HG02759 (cell line): ENCODE results near the gene CYB561.

Source experiments
- ATAC-seq: cut with Tn5 transposase; IDR thresholded peaks from one replicate; pipeline ENCODE4 v1.9.1; 2021; ENCODE audit warnings: mild to moderate bottlenecking, moderate library complexity; ENCODE audit not compliant: unreplicated experiment

The CYB561 gene

DNA sequence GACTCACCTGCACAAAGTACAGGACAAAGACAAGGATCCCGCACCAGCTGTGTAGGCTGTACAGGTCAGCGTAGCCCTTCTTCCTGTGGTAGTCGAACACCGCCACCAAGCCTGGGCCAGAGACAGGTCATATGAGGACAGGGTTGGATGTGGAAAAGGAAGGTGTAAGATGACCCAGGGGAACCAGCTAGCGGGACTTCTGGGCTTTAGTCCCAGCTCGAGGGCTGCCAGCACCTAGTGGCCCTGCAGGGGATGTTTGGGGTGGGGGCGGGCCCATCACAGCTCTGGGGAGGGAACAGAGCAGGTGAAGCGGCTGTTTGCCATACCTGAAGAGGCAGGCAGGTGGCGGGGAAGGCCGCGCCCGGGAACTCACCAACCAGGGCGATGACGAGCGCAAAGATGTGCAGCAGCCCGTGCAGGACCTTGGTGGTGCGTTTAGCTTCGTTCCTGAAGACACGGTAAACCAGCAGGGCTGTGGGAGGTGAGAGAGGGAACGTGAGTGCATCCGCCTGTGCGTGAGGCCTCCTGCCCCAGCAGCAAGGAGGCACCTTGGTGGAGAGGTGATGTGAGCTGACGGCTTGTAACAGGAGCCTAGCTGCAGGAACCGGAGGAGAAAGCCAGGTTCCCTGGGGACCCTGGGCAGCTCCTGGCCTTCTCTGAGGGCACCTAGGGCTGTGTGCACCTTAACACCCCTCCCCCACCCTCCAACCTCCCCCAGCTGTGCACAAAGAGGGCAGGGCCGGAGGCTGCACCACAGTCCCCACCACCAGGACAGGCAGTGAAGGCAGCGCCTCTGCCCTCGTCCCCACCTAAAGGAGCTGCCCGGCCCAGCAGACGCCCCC lies 10.2 kb downstream of the CYB561 start:
- ATAC-seq, result no peak

DNA sequence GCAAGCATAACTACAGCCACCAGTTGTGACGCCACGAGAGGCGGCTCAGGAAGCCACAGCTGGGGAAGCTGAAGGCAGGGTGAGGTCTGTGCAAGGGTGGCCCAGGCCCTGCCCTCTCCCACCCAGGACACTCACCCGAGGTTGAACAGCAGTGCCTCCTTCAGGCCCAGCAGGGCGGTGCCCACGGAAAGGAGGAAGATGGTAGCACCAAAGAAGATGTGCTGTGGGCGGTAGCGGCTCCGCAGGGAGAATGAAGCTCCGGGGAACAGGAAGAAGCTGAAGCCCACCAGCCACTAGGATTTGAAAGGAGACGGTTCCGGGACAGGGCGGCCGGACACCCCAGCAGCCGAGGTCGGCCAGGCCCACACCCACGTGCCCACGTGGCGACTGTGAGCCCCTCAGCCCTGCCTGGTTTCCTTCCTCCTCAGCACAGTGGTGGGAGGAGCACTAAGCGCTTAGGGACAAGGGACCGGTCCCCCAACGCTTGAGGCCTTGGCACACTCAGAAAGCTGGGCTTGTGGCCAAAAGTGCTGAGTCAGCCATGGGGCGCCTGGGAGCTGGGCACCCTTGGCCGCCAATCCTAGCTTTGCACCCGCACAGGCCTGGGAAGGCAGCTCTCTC lies 11.0 kb downstream of the CYB561 start:
- no peak for ATAC-seq

DNA sequence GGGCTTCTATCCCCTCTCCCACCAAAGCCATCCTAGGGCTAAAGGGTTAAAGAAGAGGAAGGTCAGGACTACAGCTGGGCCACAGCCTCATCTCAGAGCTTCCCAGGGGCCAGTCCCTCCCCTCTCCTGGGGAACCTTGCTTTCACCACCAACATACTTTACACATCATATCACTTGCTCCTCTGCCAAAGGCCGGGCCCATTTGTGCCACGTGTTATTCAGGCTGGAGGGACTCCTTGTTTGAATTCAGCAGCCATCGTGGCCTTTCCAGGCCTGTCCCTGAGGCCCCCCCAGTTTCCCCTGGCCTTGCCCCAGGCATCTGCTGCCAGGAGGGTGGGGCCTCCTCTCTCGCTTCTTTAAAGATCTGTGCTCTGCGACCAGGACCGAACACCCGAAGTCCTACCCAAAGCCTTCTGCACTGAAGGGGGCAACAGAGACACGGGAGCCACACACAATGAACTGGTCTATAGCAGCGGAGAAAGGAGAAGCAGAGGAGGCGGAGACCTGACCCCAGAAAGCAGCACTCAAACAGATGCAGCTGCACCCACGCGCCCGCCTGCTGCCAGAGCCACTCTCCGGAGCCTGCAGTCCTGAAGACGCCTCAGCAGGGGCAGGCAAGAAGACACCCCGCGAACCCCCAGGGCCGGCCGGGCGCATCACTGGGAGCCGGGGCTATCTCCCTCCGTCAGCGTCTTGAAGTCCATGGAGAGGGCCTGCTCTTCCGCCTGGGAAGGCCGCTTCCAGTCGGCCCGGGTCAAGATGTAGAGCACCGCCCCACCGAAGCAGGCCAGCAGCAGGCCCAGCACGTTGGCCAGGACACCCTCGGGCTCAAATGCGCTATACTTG lies 12.1 kb downstream of the CYB561 start:
- ATAC-seq, result no peak

DNA sequence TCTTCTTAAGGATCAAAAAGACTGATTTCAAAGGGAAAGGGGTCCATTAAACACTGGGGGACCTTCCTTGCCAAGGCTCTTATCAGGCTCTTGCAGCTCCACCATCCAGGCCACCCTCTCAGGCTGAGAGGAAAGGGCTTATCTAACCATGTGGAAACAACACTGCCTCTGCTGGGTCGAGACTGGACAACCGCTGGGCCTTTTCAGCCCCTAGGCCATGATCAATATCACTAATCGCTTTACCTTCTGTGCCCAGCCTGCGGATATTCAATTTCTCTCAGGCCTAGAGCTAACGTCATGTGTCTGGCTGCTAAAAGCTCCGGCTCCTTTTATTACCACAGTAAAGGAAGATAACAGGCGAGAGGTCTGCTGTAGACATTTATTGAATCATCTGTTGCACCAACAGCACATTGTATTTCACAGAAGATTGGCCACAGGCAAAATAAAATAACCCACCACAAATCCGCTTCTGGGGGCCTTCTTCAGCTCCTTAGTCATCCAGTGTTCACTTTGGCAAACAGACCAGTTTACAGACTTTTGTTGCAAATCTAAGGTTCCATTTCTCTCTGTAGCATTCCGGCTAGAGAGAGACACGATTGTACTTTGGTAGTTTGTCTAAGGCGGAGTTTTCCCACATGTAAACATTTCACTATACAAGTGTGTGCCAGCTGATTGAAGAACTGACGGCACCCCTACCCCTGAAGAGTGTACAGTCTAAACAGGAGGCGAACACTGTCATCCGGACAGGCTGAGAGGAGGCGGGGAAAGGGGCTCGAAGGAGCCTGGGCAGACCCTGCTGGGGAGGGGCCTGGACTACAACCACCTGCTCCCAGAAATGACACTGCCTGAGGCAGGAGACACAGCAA lies 13.9 kb downstream of the CYB561 start:
- no peak for ATAC-seq

- ATAC-seq, result no peak
Observed at GRCh38 chr17:63431618-63431938, 14.5 kb downstream of the CYB561 start.

GRCh38 chr17:63430223-63430622 lies 15.9 kb downstream of the CYB561 start:
- ATAC-seq, result no peak

GRCh38 chr17:63429766-63430165 lies 16.3 kb downstream of the CYB561 start:
- no peak for ATAC-seq

GRCh38 chr17:63426917-63427308 lies 19.2 kb downstream of the CYB561 start:
- no peak for ATAC-seq

GRCh38 chr17:63426041-63426916 lies 19.8 kb downstream of the CYB561 start:
- ATAC-seq, result no peak

GRCh38 chr17:63425483-63425882 lies 20.6 kb downstream of the CYB561 start:
- ATAC-seq, result no peak

- ATAC-seq, result no peak
Observed at GRCh38 chr17:63423963-63424362, 22.1 kb downstream of the CYB561 start.

DNA sequence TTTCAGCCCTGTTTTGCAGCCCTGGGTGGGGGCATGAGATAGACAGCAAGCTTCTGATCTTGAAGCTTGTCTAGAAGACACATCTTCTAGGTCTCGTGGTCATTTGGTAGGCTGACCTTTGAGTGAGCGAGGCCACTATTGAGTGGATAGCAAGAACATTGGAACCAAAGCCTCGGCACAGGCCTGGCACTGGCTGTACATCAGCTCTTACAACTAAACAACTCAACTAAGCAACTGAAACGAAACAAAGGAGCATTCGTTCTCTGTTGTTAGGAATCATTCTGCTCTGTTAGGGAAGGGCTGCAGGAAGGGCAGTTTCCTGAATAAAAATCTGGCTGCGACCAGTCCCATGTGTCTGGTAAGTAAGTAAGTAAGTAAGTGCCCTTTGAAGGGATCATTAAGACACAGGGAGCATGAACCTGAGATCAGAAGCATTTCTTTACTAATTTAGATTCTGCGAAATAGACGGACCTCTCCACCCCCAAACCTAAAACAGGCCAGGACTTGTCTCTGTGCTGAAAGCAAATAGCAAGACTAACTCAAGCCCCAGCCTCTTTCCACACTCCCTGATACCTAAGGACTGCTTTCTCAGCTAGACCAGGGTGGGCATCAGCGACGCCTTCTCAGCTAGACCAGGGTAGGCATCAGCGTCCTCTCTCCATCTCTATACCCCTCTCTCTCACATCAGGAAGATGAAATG lies 22.7 kb downstream of the CYB561 start:
- ATAC-seq, result no peak

DNA sequence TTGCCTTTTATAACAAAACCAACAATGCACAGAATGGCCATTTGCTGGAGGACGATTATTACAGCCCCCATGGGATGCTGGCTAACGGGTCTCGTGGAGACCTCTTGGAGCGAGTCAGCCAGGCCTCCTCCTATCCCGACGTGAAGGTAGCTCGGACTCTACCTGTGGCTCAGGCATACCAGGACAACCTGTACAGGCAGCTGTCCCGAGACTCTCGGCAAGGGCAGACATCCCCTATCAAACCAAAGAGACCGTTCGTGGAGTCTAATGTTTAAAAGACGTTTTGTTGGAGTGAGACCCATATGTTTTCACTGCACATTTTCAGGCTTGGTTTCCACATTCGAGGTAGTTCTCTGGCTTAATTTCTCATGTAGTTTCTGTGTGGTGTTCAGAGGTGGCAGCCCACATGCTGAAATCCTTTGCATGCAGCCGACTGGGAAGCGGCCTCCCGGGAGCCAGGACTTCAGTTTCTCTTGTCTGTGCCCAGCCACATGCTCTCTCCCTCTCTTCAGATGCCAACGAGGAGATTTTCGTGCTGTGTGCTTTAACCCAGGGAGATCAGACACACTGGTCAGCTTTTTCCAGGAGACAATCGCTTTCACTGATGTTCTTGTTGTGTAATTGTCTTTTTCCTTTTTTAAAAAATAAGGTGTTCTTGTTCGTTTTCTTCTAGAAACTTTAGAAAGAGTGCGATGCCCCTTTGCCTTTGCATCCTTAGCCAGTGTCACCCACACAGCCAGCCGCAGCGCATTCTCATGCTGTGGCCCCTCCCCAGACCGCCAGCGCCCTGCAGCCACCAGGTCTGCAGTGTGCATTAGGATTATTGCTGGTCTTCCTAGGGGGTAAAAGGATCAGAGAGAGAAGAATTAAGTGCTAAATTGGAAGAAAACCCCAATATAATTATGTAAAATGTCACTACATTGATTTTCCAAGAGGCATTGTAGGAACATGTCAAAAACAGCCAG lies 24.1 kb downstream of the CYB561 start:
- no peak for ATAC-seq

- ATAC-seq, result no peak
Observed at GRCh38 chr17:63420868-63421680, 25.0 kb downstream of the CYB561 start.

- no peak for ATAC-seq
Observed at GRCh38 chr17:63419949-63420867, 25.9 kb downstream of the CYB561 start.

DNA sequence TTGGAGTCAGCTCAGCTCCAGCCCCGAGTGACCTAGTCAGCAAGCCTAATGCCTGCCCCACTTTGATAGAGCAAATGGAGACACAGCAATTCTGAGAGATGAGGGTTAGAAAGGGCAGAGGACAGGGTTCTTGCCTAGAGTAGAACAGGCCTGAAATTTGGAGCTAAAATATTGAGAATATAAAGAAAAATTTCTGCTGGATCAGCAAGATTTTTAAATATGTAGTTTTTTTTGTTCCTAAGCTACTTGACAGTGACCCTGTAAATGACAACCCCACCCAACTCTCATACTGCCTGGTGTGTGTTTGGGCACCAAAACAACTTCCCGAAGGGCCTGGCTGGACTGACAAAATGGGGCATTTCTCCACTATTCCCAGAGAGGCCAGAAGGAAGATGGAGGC lies 26.7 kb downstream of the CYB561 start:
- no peak for ATAC-seq
